PC-3 (cell line): ENCODE data around the gene ZNF615. TPM values are rescaled to one million over a fixed set of nuclear protein-coding genes. Genes with fewer than 3 reads are reported as not detected.

ENCODE experiments used
- ATAC-seq: fragments of 200-7000 bp; cut with Tn5 transposase; 2 replicates; pipeline ENCODE4 v1.9.1; 2020; ENCODE audit warnings: mild to moderate bottlenecking, moderate library complexity
- BruUV-seq: library from RNA; stranded (reverse); fragments of 400-500 nt; replicated peaks from 2 replicates; lab custom pipeline; 2021; lab: Mats Ljungman, UMichigan
- CTCF ChIA-PET: fragments of 300-600 bp; sonication (Branson Sonifier 250); formaldehyde crosslinking; loops from one replicate; lab custom pipeline; 2022; ENCODE audit warnings: antibody characterized with exemption; lab: Charles Lee
- POLR2A ChIA-PET: fragments of 300-600 bp; sonication (Branson Sonifier 250); formaldehyde crosslinking; loops from one replicate; lab custom pipeline; 2022; ENCODE audit warnings: antibody characterized with exemption; ENCODE audit not compliant: unreplicated experiment; lab: Charles Lee
- DNase-seq: peaks from one replicate; pipeline ENCODE4 v3.0.0-alpha.2; 2015
- H2AFZ ChIP-seq: fragments of 300-600 bp; sonication (generic); 2 replicates; pipeline ENCODE4 v1.6.0; 2016; ENCODE audit warnings: antibody characterized with exemption, low read length
- H3F3A ChIP-seq: fragments of 300-600 bp; sonication (generic); one replicate; pipeline ENCODE4 v1.6.0; 2017; ENCODE audit warnings: antibody characterized with exemption, low read length, control low read depth, mild to moderate bottlenecking; ENCODE audit not compliant: unreplicated experiment
- H3K27ac ChIP-seq: fragments of 300-600 bp; sonication (generic); 2 replicates; pipeline ENCODE4 v1.5.1; 2016; ENCODE audit warnings: mild to moderate bottlenecking, low read length
- H3K27me3 ChIP-seq: fragments of 300-600 bp; sonication (generic); 2 replicates; pipeline ENCODE4 v1.6.1; 2016; ENCODE audit warnings: low read length, mixed read lengths
- H3K36me3 ChIP-seq: fragments of 300-600 bp; sonication (generic); 2 replicates; pipeline ENCODE4 v1.6.1; 2016; ENCODE audit warnings: low read depth, mixed run types, low read length, mixed read lengths
- H3K4me1 ChIP-seq: fragments of 300-600 bp; sonication (generic); 2 replicates; pipeline ENCODE4 v1.5.1; 2016; ENCODE audit warnings: low read length; ENCODE audit not compliant: insufficient read depth
- H3K4me2 ChIP-seq: fragments of 300-600 bp; sonication (generic); 2 replicates; pipeline ENCODE4 v1.6.0; 2016; ENCODE audit warnings: low read length
- H3K4me3 ChIP-seq: fragments of 300-600 bp; sonication (generic); 2 replicates; pipeline ENCODE4 v1.5.1; 2016; ENCODE audit warnings: mild to moderate bottlenecking, low read length, mixed read lengths
- H3K79me2 ChIP-seq: fragments of 300-600 bp; sonication (generic); 2 replicates; pipeline ENCODE4 v1.6.1; 2017; ENCODE audit warnings: low read length, mixed read lengths
- H3K9ac ChIP-seq: fragments of 300-600 bp; sonication (generic); 2 replicates; pipeline ENCODE4 v1.6.0; 2016; ENCODE audit warnings: mild to moderate bottlenecking, low read length
- H3K9me2 ChIP-seq: fragments of 300-600 bp; sonication (generic); replicated peaks from 2 replicates; pipeline ENCODE4 v1.6.1; 2016; ENCODE audit warnings: mixed run types, low read length, mixed read lengths
- H3K9me3 ChIP-seq: fragments of 300-600 bp; sonication (generic); 2 replicates; pipeline ENCODE4 v1.6.1; 2016; ENCODE audit warnings: low read length, mixed read lengths
- H4K20me1 ChIP-seq: fragments of 300-600 bp; sonication (generic); 2 replicates; pipeline ENCODE4 v1.6.1; 2016; ENCODE audit warnings: low read length, mixed read lengths
- CTCF ChIP-seq: fragments of 300-600 bp; sonication (generic); conservative IDR thresholded peaks from 2 replicates; pipeline ENCODE4 v1.5.1; 2017; ENCODE audit warnings: antibody characterized with exemption, low read depth, mild to moderate bottlenecking, low read length
- EZH2 ChIP-seq: fragments of 300-600 bp; sonication (generic); IDR thresholded peaks from one replicate; pipeline ENCODE4 v1.6.1; 2017; ENCODE audit warnings: antibody characterized with exemption, mild to moderate bottlenecking, low read length; ENCODE audit not compliant: unreplicated experiment
- EZH2phosphoT487 ChIP-seq: fragments of 300-600 bp; sonication (generic); IDR thresholded peaks from 2 replicates; pipeline ENCODE4 v1.6.1; 2018; ENCODE audit warnings: mild to moderate bottlenecking, antibody characterized with exemption, low read length, borderline replicate concordance
- intact Hi-C: fragments of 100-400 bp; cut with micrococcal nuclease; formaldehyde crosslinking; loops from 2 replicates; pipeline ENCODE4 v1.9.0; 2023
- total RNA-seq: library from RNA; depleted of rRNA; stranded (reverse); fragments of >200 nt; gene quantifications from 2 replicates; pipeline ENCODE4 v1.2.3, GENCODE V29; 2014

Gene ZNF615
- total RNA-seq, 1 experiment from 2014 or later = 5.5 TPM

DNA sequence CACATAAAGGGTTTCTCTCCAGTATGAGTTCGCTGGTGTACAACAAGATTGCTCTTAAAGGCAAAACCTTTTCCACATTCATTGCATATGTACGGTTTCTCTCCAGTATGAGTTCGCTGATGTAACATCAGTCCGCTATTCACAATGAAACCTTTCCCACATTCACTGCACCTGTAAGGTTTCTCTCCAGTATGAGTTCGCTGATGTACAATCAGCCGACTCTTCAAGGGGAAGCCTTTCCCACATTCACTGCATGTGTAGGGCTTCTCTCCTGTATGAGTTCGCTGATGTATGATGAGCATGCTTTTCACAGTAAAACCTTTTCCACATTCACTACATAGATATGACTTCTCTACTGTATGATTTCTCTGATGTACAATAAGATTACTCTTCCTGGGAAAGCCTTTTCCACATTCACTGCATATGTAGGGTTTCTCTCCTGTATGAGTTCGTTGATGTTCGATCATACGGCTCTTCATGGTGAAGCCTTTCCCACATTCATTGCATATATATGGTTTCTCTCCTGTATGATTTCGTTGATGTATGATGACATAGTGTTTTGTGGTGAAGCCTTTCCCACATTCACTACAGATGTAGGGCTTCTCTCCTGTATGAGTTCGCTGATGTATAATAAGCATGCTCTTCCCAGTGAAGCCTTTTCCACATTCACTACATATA, 26.2 kb upstream of the ZNF615 start:
- Histone ChIP-seq H3K36me3 (peaks cover 81% of the 10 kb centered on the region), H3K4me2 (no peak overlapping the region), H3K27me3 (no peaks in the 10 kb centered on the region), H3K9me3 (peaks cover 58% of the 10 kb centered on the region), H3K27ac (no peak overlapping the region), H3K9me2 (no peaks in the 10 kb centered on the region), H2AFZ (no peak overlapping the region), H3F3A (no peaks in the 10 kb centered on the region), H3K79me2 (no peaks in the 10 kb centered on the region), H3K9ac (no peak overlapping the region), H4K20me1 (no peaks in the 10 kb centered on the region), H3K4me3 (peak overlapping the region; percentile 5; the same call in 1 of the 2 replicates), H3K4me1 (no peaks in the 10 kb centered on the region)
- ChIA-PET CTCF (no interaction called here), POLR2A (no interaction called here)
- intact Hi-C loops = no loop called here
- BruUV-seq = no TSS peak
- no peak for TF ChIP-seq EZH2phosphoT487
- TF ChIP-seq EZH2 = no peak
- TF ChIP-seq CTCF = no peak
- ATAC-seq (no peak), DNase-seq (no peak)

- no peaks in the 10 kb centered on the region for H3K27me3 ChIP-seq
- peak overlapping the region; percentile 74 for H3K27ac ChIP-seq
- intact Hi-C loops = no loop called here
- H3K4me2 ChIP-seq = peak overlapping the region; percentile 86
- BruUV-seq = TSS peak; percentile 62
- no peaks in the 10 kb centered on the region for H3K9me2 ChIP-seq
- H3F3A ChIP-seq = no peaks in the 10 kb centered on the region
- ChIA-PET CTCF (no interaction called here), POLR2A (interaction anchor here (0.6 kb wide), 1 partner anchor 15 kb away, joined by 3 read pairs; no protein-coding TSS in a partner anchor)
- DNase-seq = peak; percentile 7
- no peaks in the 10 kb centered on the region for H3K4me1 ChIP-seq
- peaks cover 62% of the 10 kb centered on the region for H3K36me3 ChIP-seq
- H3K79me2 ChIP-seq = peaks cover 13% of the 10 kb centered on the region
- H2AFZ ChIP-seq = peak overlapping the region; percentile 97
- H3K4me3 ChIP-seq = peak overlapping the region; percentile 83
- peaks cover 39% of the 10 kb centered on the region for H3K9me3 ChIP-seq
- H4K20me1 ChIP-seq = no peaks in the 10 kb centered on the region
- ATAC-seq = peak; percentile 30
- TF ChIP-seq CTCF = no peak
- TF ChIP-seq EZH2 = no peak
- no peak for TF ChIP-seq EZH2phosphoT487
- H3K9ac ChIP-seq = peak overlapping the region; percentile 84
These were observed 20.7 kb upstream of the ZNF615 start for GRCh38 chr19:52028780-52029123.
